Activated effector memory CD4-positive, alpha-beta T cell treated with anti-CD3 and anti-CD28 coated beads, Interleukin-2, amount 50 U/mL, for 16 hours (primary cell): ENCODE data around the gene EBI3.
"Not testable (repeated sequence)": the region's sequence is repeated elsewhere in the genome, so short reads cannot be mapped to it uniquely, and the experiment has no call there.

Experiments used
- DNase-seq: peaks from one replicate; pipeline ENCODE4 v3.0.0-alpha.2; 2020

The EBI3 gene

DNA sequence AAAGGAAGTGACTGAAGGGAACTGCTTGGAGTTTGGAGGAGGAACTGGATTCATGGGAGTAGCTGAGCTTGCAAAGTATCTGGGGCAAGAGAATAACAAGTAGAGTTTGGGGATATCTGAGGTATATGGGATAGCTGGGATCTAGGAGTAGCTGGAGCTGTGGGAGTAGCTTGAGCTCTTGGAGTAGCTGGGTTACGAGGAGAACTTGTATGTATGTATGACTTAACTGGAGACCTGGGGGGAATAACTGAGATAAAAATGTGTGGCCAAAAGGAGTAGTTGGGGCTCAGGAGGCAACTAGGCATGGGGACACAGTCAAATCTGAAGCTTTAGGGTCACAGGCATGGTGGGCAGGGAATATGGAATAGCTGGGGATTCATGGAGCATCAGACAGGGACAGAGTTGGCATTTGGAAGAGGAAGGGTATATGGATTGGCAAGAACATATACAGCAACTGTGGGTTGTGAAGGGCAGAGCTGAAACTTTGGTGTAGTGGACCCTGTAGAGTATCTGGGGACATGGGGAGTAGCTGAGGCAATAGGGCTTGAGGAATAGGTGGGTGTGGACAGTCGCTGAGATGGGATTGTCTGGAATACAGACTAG, 28.3 kb upstream of the EBI3 start:
- DNase-seq: no peak

DNA sequence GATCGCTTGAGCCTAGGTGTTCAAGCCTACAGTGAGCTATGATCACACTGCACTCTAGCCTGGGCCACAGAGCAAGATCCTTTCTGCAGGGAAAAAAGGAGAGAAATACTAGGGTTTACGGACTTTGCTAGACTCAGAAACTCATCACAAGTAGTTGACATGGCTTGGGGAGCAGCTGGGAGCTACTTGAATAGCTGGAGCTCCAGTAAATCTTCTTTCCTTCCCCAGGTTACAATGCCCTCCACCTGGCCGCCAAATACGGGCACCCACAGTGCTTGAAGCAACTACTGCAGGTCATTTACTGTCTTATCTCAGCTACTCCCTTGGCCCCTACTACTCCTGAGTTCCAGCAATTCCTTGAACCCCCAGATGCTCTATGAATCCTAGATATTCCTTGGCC, 27.5 kb upstream of the EBI3 start:
- no peak for DNase-seq

GRCh38 chr19:4206818-4207484, 22.4 kb upstream of the EBI3 start:
- DNase-seq: no peak

DNA sequence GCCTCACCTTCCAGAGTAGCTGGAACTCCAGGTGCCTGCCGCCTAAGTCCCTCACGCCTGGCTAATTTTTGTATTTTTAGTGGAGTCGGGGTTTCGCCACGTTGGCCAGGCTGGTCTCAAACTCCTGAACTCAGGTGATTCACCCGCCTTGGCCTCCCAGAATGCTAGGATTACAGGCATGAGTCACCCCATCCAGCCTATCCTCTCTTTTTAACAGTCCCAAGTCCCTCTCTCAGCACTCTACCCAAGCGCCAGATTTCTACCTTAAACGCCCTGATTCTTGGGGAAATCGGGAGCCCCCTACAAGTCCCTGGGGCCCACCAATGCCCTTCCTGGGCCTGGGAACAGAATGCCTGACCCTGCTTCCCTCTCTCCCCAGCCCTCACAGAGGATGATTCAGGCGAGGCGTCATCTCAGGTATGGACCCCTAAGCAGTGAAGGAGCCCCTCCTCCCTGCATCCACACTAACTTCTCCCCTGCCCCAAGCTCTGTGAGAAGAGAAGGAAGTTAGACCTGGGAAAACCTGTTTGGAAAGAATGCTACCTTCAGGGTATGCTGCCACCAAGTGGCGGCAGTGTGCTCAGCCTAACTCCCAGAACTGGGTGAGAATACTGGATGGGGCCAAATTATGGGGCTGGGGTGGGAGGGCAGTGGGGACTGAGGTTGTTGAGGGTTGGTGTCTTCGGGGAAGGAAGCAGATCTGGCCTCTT, 20.8 kb upstream of the EBI3 start:
- no peak for DNase-seq

DNA sequence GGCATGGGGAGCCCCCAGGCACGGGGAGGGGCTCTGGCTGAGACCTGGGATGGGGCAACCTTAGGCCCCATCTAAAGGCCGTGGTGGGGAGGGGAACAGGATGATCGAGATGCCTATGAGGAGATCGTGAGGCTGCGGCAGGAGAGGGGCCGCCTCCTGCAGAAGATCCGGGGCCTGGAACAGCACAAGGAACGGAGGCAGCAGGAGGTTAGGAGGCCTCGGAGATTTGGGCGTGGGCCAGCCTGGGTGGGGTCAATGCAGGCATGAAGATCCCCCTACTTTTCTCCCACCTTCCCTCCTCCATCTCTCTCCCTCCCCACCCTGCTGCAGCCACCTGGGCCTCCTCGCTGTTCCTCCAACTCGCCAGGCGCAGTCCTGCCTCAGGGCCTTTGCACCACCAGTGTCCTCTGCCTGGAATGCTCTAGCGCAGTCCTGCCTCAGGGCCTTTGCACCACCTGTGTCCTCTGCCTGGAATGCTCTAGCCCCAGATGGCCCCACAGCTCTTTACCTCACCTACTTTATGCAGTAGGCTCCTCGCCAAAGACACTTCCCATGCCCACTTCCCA, 19.1 kb upstream of the EBI3 start:
- no peak for DNase-seq

GRCh38 chr19:4213116-4213515, 16.2 kb upstream of the EBI3 start:
- DNase-seq: no peak

DNA sequence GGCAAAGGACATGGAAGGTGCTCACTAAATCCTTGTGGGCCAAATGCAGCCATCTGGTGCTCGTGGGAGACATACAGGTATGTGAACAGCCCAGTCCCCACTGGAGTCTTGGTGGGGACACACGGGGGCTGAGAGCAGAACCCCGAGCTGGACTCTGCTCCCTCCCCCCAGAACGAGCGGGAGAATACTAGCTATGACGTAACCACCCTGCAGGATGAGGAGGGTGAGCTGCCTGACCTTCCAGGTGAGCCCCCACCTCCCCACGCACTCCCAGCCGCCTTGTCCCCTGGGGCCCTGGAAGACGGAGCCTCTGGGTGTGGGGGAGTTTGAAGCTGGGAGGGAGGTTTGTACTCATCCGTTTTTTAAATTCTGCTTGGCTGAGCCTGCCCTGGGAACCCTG, 13.5 kb upstream of the EBI3 start:
- DNase-seq: no peak

- DNase-seq: no peak
Observed at GRCh38 chr19:4216846-4217245, 12.5 kb upstream of the EBI3 start.

DNA sequence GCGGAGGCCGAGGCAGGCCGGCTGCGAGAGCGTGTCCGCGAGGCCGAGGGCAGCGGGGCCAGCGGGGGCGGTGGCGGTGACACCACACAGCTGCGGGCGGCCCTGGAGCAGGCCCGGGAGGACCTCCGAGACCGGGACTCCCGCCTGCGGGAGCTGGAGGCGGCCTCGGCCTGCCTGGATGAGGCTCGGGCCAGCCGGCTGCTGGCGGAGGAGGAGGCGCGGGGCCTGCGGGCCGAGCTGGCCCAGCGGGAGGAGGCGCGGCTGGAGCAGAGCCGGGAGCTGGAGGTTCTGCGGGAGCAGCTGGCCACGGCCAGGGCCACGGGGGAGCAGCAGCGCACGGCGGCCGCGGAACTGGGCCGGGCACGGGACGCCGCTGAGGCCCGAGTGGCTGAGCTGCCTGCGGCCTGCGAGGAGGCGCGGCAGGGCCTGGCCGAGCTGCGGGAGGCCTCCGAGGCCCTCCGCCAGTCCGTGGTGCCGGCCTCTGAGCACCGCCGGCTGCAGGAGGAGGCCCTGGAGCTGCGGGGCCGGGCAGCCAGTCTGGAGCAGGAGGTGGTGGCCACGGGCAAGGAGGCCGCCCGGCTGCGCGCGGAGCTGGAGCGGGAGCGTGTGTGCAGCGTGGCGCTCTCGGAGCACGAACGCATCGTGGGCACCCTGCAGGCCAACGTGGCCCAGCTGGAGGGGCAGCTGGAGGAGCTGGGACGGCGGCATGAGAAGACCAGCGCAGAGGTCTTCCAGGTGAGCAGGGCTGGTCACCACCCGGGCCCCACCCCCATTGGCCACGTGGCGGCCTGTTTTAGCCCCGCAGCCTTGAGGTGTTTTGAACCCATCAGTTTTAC, 11.7 kb upstream of the EBI3 start:
- no peak for DNase-seq

- DNase-seq: not testable (repeated sequence)
Observed at GRCh38 chr19:4218523-4218922, 10.8 kb upstream of the EBI3 start.

- DNase-seq: no peak
Observed at GRCh38 chr19:4220188-4220587, 9.1 kb upstream of the EBI3 start.

GRCh38 chr19:4224470-4224869, 4.9 kb upstream of the EBI3 start:
- DNase-seq: no peak

DNA sequence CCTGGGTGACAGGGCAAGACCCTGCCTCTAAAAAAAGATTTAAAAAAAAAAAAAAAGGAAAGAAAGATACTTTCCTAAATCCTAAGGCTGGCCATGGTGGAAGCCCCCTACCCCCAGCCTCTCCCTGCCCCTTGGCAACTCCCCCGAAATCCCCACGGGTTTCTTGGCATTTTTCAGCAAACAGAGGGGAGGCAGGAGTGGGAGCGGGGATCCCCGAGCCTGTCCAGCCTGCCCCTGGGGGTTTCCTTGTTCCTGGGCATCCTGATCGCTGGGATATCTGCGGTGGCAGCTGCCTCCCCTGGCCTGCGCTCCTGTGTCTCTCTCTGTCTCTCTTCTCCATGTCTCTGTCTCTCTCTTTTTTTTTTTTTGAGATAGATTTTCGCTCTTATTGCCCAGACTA, 3.4 kb upstream of the EBI3 start:
- no peak for DNase-seq

GRCh38 chr19:4227771-4228170, 1.6 kb upstream of the EBI3 start:
- DNase-seq: no peak

DNA sequence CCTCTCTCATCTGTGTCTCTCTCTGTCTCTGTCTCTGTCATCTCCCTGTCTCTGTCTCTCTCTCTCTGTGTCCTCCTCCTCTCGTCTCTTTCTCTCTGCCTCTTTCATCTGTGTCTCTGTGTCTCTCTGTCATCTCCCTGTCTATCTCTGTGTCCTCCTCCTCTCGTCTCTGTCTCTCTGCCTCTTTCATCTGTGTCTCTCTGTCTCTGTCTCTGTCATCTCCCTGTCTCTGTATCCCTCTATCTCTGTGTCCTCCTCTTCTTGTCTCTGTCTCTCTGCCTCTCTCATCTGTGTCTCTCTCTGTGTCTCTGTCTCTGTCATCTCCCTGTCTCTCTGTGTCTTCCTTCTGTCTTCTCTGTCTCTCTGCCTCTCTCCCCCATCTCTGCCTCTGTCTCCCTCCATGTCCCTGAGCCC, 551 bp upstream of the EBI3 start:
- no peak for DNase-seq

DNA sequence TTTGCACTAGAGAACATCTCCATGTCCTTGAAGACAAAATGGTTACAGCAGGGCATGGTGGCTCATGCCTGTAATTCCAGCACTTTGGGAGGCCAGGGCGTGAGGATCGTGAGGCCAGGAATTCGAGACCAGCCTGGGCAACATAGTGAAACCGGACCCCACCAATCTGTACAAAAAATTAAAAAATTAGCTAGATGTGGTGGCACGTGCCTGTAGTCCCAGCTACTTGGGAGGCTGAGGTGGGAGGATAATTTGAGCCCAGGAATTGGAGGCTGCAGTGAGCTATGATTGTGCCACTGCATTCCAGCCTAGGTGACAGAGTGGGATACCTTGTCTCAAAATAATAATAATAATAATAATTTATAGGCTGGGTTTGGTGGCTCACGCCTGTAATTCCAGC, 914 bp downstream of the EBI3 start:
- not testable (repeated sequence) for DNase-seq

DNA sequence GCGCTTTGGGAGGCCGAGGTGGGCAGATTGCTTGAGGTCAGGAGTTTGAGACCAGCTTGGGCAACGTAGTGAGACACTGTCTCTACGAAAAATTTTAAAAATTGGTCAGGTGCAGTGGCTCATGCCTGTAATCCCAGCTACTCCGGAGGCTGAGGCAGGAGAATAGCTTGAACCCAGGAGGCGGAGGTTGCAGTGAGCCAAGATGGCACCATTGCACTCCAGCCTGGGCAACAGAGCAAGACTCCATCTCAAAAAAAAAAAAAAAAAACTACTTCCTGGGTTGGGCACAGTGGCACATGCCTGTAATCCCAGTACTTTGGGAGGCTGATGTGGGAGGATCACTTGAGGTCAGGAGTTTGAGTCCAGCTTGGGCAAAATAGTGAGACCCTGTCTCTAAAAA, 2.2 kb downstream of the EBI3 start:
- DNase-seq: not testable (repeated sequence)

GRCh38 chr19:4232139-4232538, 2.8 kb downstream of the EBI3 start:
- DNase-seq: not testable (repeated sequence)

GRCh38 chr19:4232614-4233281, 3.4 kb downstream of the EBI3 start:
- DNase-seq: no peak

- peak; percentile 90 for DNase-seq
Observed at GRCh38 chr19:4233282-4233853, 4.0 kb downstream of the EBI3 start.

DNA sequence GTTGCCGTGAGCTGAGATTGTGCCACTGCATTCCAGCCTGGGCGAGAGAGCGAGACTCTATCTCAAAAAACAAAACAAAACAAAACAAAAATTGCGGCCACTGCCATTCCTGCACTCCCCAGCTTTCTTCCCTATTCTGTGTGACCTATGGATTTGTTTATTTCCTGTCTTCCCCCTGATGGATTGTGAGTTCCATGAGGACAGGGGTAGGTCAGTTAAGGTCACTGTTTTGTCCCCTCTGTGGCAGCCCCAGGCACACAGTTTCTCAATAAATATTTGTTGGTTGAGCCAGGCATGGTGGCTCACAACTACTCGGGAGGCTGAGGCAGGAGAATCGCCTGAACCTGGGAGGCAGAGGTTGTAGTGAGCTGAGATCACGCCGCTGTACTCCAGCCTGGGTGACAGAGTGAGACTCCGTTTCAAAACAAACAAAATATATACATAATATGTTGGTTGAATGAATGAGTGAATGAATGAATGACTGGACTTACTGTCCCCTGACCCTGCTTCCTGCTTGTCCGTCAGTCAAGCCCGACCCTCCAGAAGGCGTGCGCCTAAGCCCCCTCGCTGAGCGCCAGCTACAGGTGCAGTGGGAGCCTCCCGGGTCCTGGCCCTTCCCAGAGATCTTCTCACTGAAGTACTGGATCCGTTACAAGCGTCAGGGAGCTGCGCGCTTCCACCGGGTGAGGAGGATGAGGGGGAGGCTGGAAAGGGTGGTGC, 5.0 kb downstream of the EBI3 start:
- no peak for DNase-seq

GRCh38 chr19:4234862-4235201, 5.5 kb downstream of the EBI3 start:
- DNase-seq: no peak
